Endothelial cell of umbilical vein (primary cell): Measurements from ENCODE around the gene OTOP2. TPM values are rescaled to one million over a fixed set of nuclear protein-coding genes. Genes with fewer than 3 reads are reported as not detected.

ENCODE experiments used
- BruUV-seq: library from RNA; stranded (reverse); fragments of 400-500 nt; replicated peaks from 2 replicates; lab custom pipeline; 2021; lab: Mats Ljungman, UMichigan
- CTCF ChIA-PET: fragments of 300-600, 350-600 bp; sonication (Branson Sonifier 250); formaldehyde crosslinking; loops from one replicate; lab custom pipeline; 2021; ENCODE audit warnings: antibody characterized with exemption, inconsistent platforms; lab: Charles Lee
- POLR2A ChIA-PET: fragments of 300-600, 350-600 bp; sonication (Branson Sonifier 250); formaldehyde crosslinking; loops from one replicate; lab custom pipeline; 2021; ENCODE audit warnings: antibody characterized with exemption, inconsistent platforms; lab: Charles Lee
- DNase-seq: peaks from one replicate; pipeline ENCODE4 v3.0.0-alpha.2; 2011; ENCODE audit warnings: low read depth, low spot score
- FAIRE-seq: peaks from 2 replicates; lab custom pipeline; 2011; peaks lifted over from hg19 to GRCh38; lab: Jason Lieb, UNC
- H2AFZ ChIP-seq: 2 replicates; pipeline ENCODE4 v1.6.0; 2012; ENCODE audit warnings: low read depth, low read length, control low read depth, inconsistent platforms
- H3K27ac ChIP-seq: 2 replicates; pipeline ENCODE4 v1.5.1; 2011; ENCODE audit warnings: low read depth, mild to moderate bottlenecking, control low read depth, low read length, moderate library complexity; ENCODE audit not compliant: insufficient read depth
- H3K27me3 ChIP-seq, 2 experiments: 2 replicates each; pipeline versions ENCODE4 v1.6.0 to v1.6.1; 2011; ENCODE audit warnings: low read length in 2 of 2, mixed read lengths in 1 of 2; ENCODE audit not compliant: control insufficient read depth in 2 of 2, insufficient read depth in 2 of 2
- H3K36me3 ChIP-seq, 2 experiments: 2 replicates in 1 of 2; 3 replicates in 1 of 2; pipeline ENCODE4 v1.5.1; 2011; ENCODE audit warnings: low read length in 2 of 2, mild to moderate bottlenecking in 1 of 2, moderate library complexity in 1 of 2; ENCODE audit not compliant: control insufficient read depth in 2 of 2, insufficient read depth in 2 of 2; ENCODE audit errors: extremely low read depth in 1 of 2
- H3K4me1 ChIP-seq: 3 replicates; pipeline ENCODE4 v1.5.1; 2011; ENCODE audit warnings: mild to moderate bottlenecking, low read length; ENCODE audit not compliant: control insufficient read depth, insufficient read depth; ENCODE audit errors: extremely low read depth
- H3K4me2 ChIP-seq: 2 replicates; pipeline ENCODE4 v1.6.1; 2011; ENCODE audit warnings: low read length, control low read depth, mixed read lengths; ENCODE audit not compliant: insufficient read depth
- H3K4me3 ChIP-seq, 3 experiments: fragments of 200-600 bp in 1 of 3; sonication (generic), shearing (Covaris generic) in 1 of 3; replicated peaks in 1 of 3; 2 replicates each; pipeline ENCODE4 v1.5.1; 2011 to 2016; ENCODE audit warnings: control low read depth in 3 of 3, low read length in 3 of 3, mild to moderate bottlenecking in 2 of 3, inconsistent platforms in 1 of 3, low read depth in 1 of 3, moderate library complexity in 1 of 3; ENCODE audit not compliant: insufficient read depth in 1 of 3
- H3K79me2 ChIP-seq: 2 replicates; pipeline ENCODE4 v1.6.0; 2012; ENCODE audit warnings: low read length, inconsistent platforms; ENCODE audit not compliant: control insufficient read depth, insufficient read depth
- H3K9ac ChIP-seq: replicated peaks from 2 replicates; pipeline ENCODE3; 2011; ENCODE audit warnings: low read length, control low read depth; ENCODE audit not compliant: insufficient read depth; ENCODE audit errors: extremely low read depth
- H3K9me1 ChIP-seq: replicated peaks from 3 replicates; pipeline ENCODE4 v1.6.0; 2011; ENCODE audit warnings: mild to moderate bottlenecking, low read length; ENCODE audit not compliant: control insufficient read depth, insufficient read depth; ENCODE audit errors: extremely low read depth
- H3K9me3 ChIP-seq: replicated peaks from 2 replicates; pipeline ENCODE4 v1.5.1; 2012; ENCODE audit warnings: low read length, inconsistent platforms; ENCODE audit not compliant: control insufficient read depth, insufficient read depth
- H4K20me1 ChIP-seq: replicated peaks from 2 replicates; pipeline ENCODE3; 2011; ENCODE audit warnings: mild to moderate bottlenecking, low read length; ENCODE audit not compliant: control insufficient read depth, insufficient read depth; ENCODE audit errors: extremely low read depth
- POLR2AphosphoS5 ChIP-seq: IDR thresholded peaks from 2 replicates; pipeline ENCODE4 v1.6.1; 2012; ENCODE audit warnings: low read depth, mild to moderate bottlenecking, control low read depth, low read length, moderate library complexity; ENCODE audit not compliant: insufficient read depth
- dilution Hi-C: fragments of 300-500 bp; cut with MboI; formaldehyde crosslinking; loops from one replicate; pipeline ENCODE4 v1.15.0; 2019; ENCODE audit warnings: low sequenced_read_pairs; ENCODE audit not compliant: extremely low pct_ligation_motif_present
- intact Hi-C: fragments of 100-400 bp; cut with micrococcal nuclease; formaldehyde crosslinking; loops from one replicate; pipeline ENCODE4 v1.10.0; 2022
- polyA plus RNA-seq, 4 experiments: library from polyadenylated mRNA; depleted of rRNA in 3 of 4; stranded (reverse) in 3 of 4; unstranded in 1 of 4; fragments of >200 nt; gene quantifications; 2 replicates each; pipeline versions ENCODE4 v1.2.1 to v1.2.3, GENCODE V29; 2011 to 2012; ENCODE audit warnings: missing spikeins in 1 of 4
- total RNA-seq: library from RNA; stranded (reverse); gene quantifications from 2 replicates; pipeline ENCODE4 v1.2.3, GENCODE V29; 2021
- TF ChIP-seq, protein P1 (sequence below): IDR thresholded peaks from 2 replicates; pipeline ENCODE4 v1.6.1; 2011; ENCODE audit not compliant: insufficient read depth, insufficient read length
- TF ChIP-seq, protein P2 (sequence below), 2 donors: IDR thresholded peaks; 1 replicate in 1 of 2; 2 replicates in 1 of 2; pipeline ENCODE4 v1.5.1; 2011; ENCODE audit warnings: low read length in 2 of 2, mild to moderate bottlenecking in 2 of 2, moderate library complexity in 2 of 2, control low read depth in 1 of 2, inconsistent platforms in 1 of 2, low read depth in 1 of 2; ENCODE audit not compliant: insufficient read depth in 1 of 2; ENCODE audit errors: extremely low read depth in 1 of 2

OTOP2 gene
- total and polyA plus RNA-seq, 2 donors (not counting 3 experiments of a cell fraction or from before 2014, with no cell fraction given) = not detected

DNA sequence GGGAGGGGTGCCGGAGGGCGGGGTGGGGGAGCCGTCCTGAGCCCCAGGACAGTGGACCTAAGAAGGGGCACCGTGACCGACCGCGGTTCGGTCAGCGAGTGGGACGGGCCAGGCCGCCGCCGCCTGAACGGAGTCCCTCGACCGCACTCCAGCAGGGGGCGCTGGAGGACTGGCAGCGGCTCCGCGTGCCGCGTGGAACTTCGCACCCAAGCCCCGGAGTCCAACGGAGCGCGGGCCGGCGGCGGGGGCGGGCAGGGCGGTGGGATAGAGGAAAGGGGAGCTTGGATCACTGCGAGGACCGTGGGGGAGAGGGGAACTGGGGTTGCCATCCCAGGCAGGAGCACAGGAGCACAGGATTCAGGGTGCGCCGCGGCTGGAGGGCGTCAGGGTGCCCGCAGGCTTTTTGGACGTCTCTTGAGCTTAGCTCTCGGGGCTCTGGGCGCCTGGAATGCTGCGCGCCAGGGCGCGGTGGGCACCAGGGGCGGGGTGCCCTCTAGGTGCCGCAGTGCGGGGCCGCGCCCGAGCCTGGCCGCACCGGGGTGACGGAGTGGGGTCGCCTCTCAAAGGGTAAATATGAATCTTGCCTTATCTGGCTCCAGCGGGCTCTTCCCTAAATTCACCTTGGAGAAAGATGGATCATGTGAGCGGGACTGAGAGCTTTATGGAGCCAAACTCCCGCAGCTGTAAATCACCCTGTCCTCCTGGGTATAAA, 379 bp upstream of the OTOP2 start:
- peak overlapping the region; percentile 13 for H3K4me2 ChIP-seq
- dilution Hi-C loops (no loop called here), intact Hi-C loops (loop anchor here (1.0 to 5.0 kb wide), 2 partner anchors 35 to 279 kb away; no protein-coding TSS in a partner anchor)

More for the DNA sequence above, 379 bp upstream of the OTOP2 start:
- Histone ChIP-seq H4K20me1 (no peaks in the 10 kb centered on the region), H2AFZ (peak overlapping the region; percentile 23), H3K9ac (no peak overlapping the region), H3K27ac (no peak overlapping the region), H3K27me3 (peaks cover 44 to 45% of the 10 kb centered on the region in 2 experiments), H3K36me3 (no peaks in the 10 kb centered on the region), H3K9me1 (no peaks in the 10 kb centered on the region), H3K4me3 (no peak overlapping the region), H3K9me3 (no peaks in the 10 kb centered on the region), H3K79me2 (no peaks in the 10 kb centered on the region), H3K4me1 (peaks cover 4% of the 10 kb centered on the region)
- TF ChIP-seq, protein P1, sequence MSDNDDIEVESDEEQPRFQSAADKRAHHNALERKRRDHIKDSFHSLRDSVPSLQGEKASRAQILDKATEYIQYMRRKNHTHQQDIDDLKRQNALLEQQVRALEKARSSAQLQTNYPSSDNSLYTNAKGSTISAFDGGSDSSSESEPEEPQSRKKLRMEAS = peak; percentile 42
- TF ChIP-seq, protein P2, sequence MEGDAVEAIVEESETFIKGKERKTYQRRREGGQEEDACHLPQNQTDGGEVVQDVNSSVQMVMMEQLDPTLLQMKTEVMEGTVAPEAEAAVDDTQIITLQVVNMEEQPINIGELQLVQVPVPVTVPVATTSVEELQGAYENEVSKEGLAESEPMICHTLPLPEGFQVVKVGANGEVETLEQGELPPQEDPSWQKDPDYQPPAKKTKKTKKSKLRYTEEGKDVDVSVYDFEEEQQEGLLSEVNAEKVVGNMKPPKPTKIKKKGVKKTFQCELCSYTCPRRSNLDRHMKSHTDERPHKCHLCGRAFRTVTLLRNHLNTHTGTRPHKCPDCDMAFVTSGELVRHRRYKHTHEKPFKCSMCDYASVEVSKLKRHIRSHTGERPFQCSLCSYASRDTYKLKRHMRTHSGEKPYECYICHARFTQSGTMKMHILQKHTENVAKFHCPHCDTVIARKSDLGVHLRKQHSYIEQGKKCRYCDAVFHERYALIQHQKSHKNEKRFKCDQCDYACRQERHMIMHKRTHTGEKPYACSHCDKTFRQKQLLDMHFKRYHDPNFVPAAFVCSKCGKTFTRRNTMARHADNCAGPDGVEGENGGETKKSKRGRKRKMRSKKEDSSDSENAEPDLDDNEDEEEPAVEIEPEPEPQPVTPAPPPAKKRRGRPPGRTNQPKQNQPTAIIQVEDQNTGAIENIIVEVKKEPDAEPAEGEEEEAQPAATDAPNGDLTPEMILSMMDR (IDR thresholded peaks at IDR 0.05; ENCODE audit: extremely low read depth in 1 of 2, insufficient read depth in 1 of 2, low read depth in 1 of 2, low read length in 2 of 2) = peak; percentile 55 to 90
- TF ChIP-seq POLR2AphosphoS5 = no peak
- ChIA-PET CTCF (interaction anchor here (0.6 to 3.0 kb wide), 12 partner anchors 10 to 347 kb away, joined by 3 to 58 read pairs (median 3); partner anchors contain the start of gene MIF4GD), POLR2A (no interaction called here)
- FAIRE-seq (peak; percentile 50), DNase-seq (peak; percentile 39)
- no TSS peak for BruUV-seq
